ENCODE results near the gene SLC8A3. TPM values are rescaled to one million over a fixed set of nuclear protein-coding genes. Genes with fewer than 3 reads are reported as not detected.

The SLC8A3 gene
- total and polyA plus RNA-seq, 9 of the 15 experiments (the other 6 are each of a cell fraction or from before 2014, with no cell fraction given): not detected

- H4K20me1 ChIP-seq (replicated peaks; ENCODE audit: control insufficient read depth, insufficient read depth, low read length): no peaks in the 10 kb centered on the region
- WGBS (ENCODE audit: insufficient coverage, low coverage, missing lambda C conversion rate): 0% methylated on average over 22 of the region's 22 CpGs
- peaks cover 0 to 8% of the 10 kb centered on the region in 2 experiments; a peak in 1 of 5 replicates for H3K27me3 ChIP-seq (ENCODE audit: control insufficient read depth in 2 of 2, insufficient read depth in 2 of 2, low read length in 2 of 2)
- in situ Hi-C loops (cut with MboI) (loop anchor here (25.0 kb wide), 1 partner anchor 484 kb away; the partner anchor contains the start of gene CCDC177), intact Hi-C loops (cut with micrococcal nuclease) (no loop called here)
- H3K36me3 ChIP-seq (ENCODE audit: control insufficient read depth, insufficient read depth, low read length): no peaks in the 10 kb centered on the region
- BruUV-seq (replicated peaks): no TSS peak
- ChIA-PET POLR2A (no interaction called here), CTCF (ENCODE audit: low intra/inter-chr PET ratio) (no interaction called here)
- H3K9me1 ChIP-seq (ENCODE audit: control insufficient read depth, insufficient read depth, low read length): no peaks in the 10 kb centered on the region
- no peak overlapping the region for H3K27ac ChIP-seq (ENCODE audit: extremely low read depth, low read depth, low read length)
- FAIRE-seq (peak; percentile 40), DNase-seq (ENCODE audit: extremely low read depth in 1 of 4, low spot score in 3 of 4) (peak; percentile 34 to 42 (median 39)), ATAC-seq (peak; percentile 86)
- no peak overlapping the region for H3K4me3 ChIP-seq
- H3K79me2 ChIP-seq (ENCODE audit: control insufficient read depth, insufficient read depth, low read length): no peaks in the 10 kb centered on the region
- H3K4me2 ChIP-seq (ENCODE audit: insufficient read depth, low read length): no peak overlapping the region
- H3K4me1 ChIP-seq (replicated peaks in 1 of 2; ENCODE audit: control insufficient read depth in 2 of 2, insufficient read depth in 2 of 2, low read length in 2 of 2): no peaks in the 10 kb centered on the region; a peak in 1 of 5 replicates
- no peak overlapping the region for H3K9ac ChIP-seq (ENCODE audit: insufficient read depth in 1 of 2, low read depth in 2 of 2, low read length in 2 of 2)
- H3K9me3 ChIP-seq (replicated peaks; ENCODE audit: control insufficient read depth, insufficient read depth, low read depth, low read length): no peaks in the 10 kb centered on the region
- no peak overlapping the region for H2AFZ ChIP-seq (ENCODE audit: low read depth, low read length)
- TF ChIP-seq RAD21 (CRISPR knock-in tag; conservative IDR thresholded peaks at IDR 0.05 in 1 of 2, IDR thresholded peaks at IDR 0.05 in 1 of 2): peak; percentile 54 to 74; a peak in 3 of 4 replicates
- TF ChIP-seq CTCF (IDR thresholded peaks at IDR 0.05 in 2 of 3, conservative IDR thresholded peaks at IDR 0.05 in 1 of 3; ENCODE audit: insufficient read depth in 2 of 3, low read depth in 1 of 3, low read length in 3 of 3): peak; percentile 62 to 68 (median 64)
- TF ChIP-seq SMC3 (conservative IDR thresholded peaks at IDR 0.05; ENCODE audit: insufficient read depth, low read depth, low read length): peak; percentile 40; the same call in 1 of the 2 replicates
- no peak for TF ChIP-seq U2AF2 (optimal IDR thresholded peaks at IDR 0.05; ENCODE audit: low read depth, low read length)
- TF ChIP-seq REST (IDR thresholded peaks at IDR 0.05; ENCODE audit: borderline replicate concordance): peak; percentile 42; the same call in 1 of the 2 replicates
- no peak for TF ChIP-seq REST (CRISPR knock-in tag; IDR thresholded peaks at IDR 0.05; ENCODE audit: low read depth)
- no peak for TF ChIP-seq PML (IDR thresholded peaks at IDR 0.05; ENCODE audit: low read length)
- TF ChIP-seq STAG1 (CRISPR knock-in tag; IDR thresholded peaks at IDR 0.05; ENCODE audit: borderline replicate concordance): peak; percentile 64; the same call in 1 of the 2 replicates
- TF ChIP-seq FOXA3 (CRISPR knock-in tag; conservative IDR thresholded peaks at IDR 0.05 in 1 of 2, IDR thresholded peaks at IDR 0.05 in 1 of 2): no peak
These were observed 142.8 kb downstream of the SLC8A3 start for GRCh38 chr14:70045844-70046535.
